ENCODE measurements around the gene IHH.

IHH gene

GRCh38 chr2:219060821-219061791 is at the start of gene IHH:
Gene IHH, minus strand, starts transcription at chr2:219060921. Its CDS starts 454 bp downstream, at chr2:219060467.
- DNase-seq (ENCODE audit: low read depth, low spot score): no peak

GRCh38 chr2:219109471-219109870 is 48.8 kb upstream of the IHH start:
- no peak for DNase-seq (ENCODE audit: low read depth, low spot score)

- DNase-seq (ENCODE audit: low read depth, low spot score): no peak
These were observed 47.0 kb upstream of the IHH start for GRCh38 chr2:219107758-219108157.

- DNase-seq (ENCODE audit: low read depth, low spot score): no peak
These were observed 45.5 kb upstream of the IHH start for GRCh38 chr2:219106251-219106650.

- DNase-seq (ENCODE audit: low read depth, low spot score): no peak
These were observed 43.6 kb upstream of the IHH start for GRCh38 chr2:219104107-219105035.

- no peak for DNase-seq (ENCODE audit: low read depth, low spot score)
These were observed 38.6 kb upstream of the IHH start for GRCh38 chr2:219099329-219099728.

- DNase-seq (ENCODE audit: low read depth, low spot score): no peak
These were observed 34.8 kb upstream of the IHH start for GRCh38 chr2:219095406-219095935.

GRCh38 chr2:219094171-219094570 is 33.5 kb upstream of the IHH start:
- DNase-seq (ENCODE audit: low read depth, low spot score): no peak

GRCh38 chr2:219090436-219091299 is 29.9 kb upstream of the IHH start:
- no peak for DNase-seq (ENCODE audit: low read depth, low spot score)

- no peak for DNase-seq (ENCODE audit: low read depth, low spot score)
These were observed 28.6 kb upstream of the IHH start for GRCh38 chr2:219089330-219089729.

GRCh38 chr2:219087848-219088247 is 27.1 kb upstream of the IHH start:
- no peak for DNase-seq (ENCODE audit: low read depth, low spot score)

- no peak for DNase-seq (ENCODE audit: low read depth, low spot score)
These were observed 26.6 kb upstream of the IHH start for GRCh38 chr2:219087361-219087760.

- no peak for DNase-seq (ENCODE audit: low read depth, low spot score)
These were observed 25.5 kb upstream of the IHH start for GRCh38 chr2:219086196-219086595.

- DNase-seq (ENCODE audit: low read depth, low spot score): no peak
These were observed 24.1 kb upstream of the IHH start for GRCh38 chr2:219084791-219085190.

- no peak for DNase-seq (ENCODE audit: low read depth, low spot score)
These were observed 21.7 kb upstream of the IHH start for GRCh38 chr2:219082332-219082958.

- no peak for DNase-seq (ENCODE audit: low read depth, low spot score)
These were observed 21.1 kb upstream of the IHH start for GRCh38 chr2:219081701-219082331.

GRCh38 chr2:219081096-219081495 is 20.4 kb upstream of the IHH start:
- DNase-seq (ENCODE audit: low read depth, low spot score): no peak

GRCh38 chr2:219079417-219079816 is 18.7 kb upstream of the IHH start:
- no peak for DNase-seq (ENCODE audit: low read depth, low spot score)

GRCh38 chr2:219078951-219079350 is 18.2 kb upstream of the IHH start:
- no peak for DNase-seq (ENCODE audit: low read depth, low spot score)

- DNase-seq (ENCODE audit: low read depth, low spot score): no peak
These were observed 17.4 kb upstream of the IHH start for GRCh38 chr2:219078126-219078525.

Data from activated CD4-positive, CD25-positive, alpha-beta regulatory T cell treated with anti-CD3 and anti-CD28 coated beads, Interleukin-2, amount 50 U/mL, for 16 hours (primary cell).